Esophagus (tissue), 2 donors: ENCODE measurements around the gene NOP16. TPM values are rescaled to one million over a fixed set of nuclear protein-coding genes. Genes with fewer than 3 reads are reported as not detected.
A peak's percentile ranks its signal among the peaks of the same experiment; 100 is the strongest.

Source experiments
- H3K27ac ChIP-seq, 2 donors: one replicate each; pipeline ENCODE4 v1.5.1; 2013; ENCODE audit warnings: low read depth in 2 of 2, mild to moderate bottlenecking in 2 of 2, inconsistent platforms in 1 of 2, low read length in 1 of 2, moderate library complexity in 1 of 2
- H3K27me3 ChIP-seq, 2 donors: one replicate each; pipeline ENCODE4 v1.6.1; 2013; ENCODE audit warnings: low read length in 2 of 2, control low read depth in 1 of 2, mild to moderate bottlenecking in 1 of 2; ENCODE audit not compliant: insufficient read depth in 2 of 2, control insufficient read depth in 1 of 2
- H3K36me3 ChIP-seq, 2 donors: one replicate each; pipeline ENCODE4 v1.6.1; 2013; ENCODE audit warnings: low read length in 1 of 2; ENCODE audit not compliant: control insufficient read depth in 2 of 2, insufficient read depth in 2 of 2
- H3K4me1 ChIP-seq, 2 donors: one replicate each; pipeline ENCODE4 v1.6.1; 2013; ENCODE audit warnings: low read length in 1 of 2; ENCODE audit not compliant: control insufficient read depth in 2 of 2, insufficient read depth in 2 of 2
- H3K4me3 ChIP-seq, 2 donors: one replicate each; pipeline ENCODE4 v1.5.1; 2013; ENCODE audit warnings: low read length in 2 of 2, mild to moderate bottlenecking in 2 of 2, low read depth in 1 of 2, moderate library complexity in 1 of 2
- H3K9me3 ChIP-seq, 2 donors: one replicate each; pipeline ENCODE4 v1.6.1; 2013; ENCODE audit warnings: mild to moderate bottlenecking in 2 of 2, low read depth in 1 of 2, low read length in 1 of 2, moderate library complexity in 1 of 2; ENCODE audit not compliant: control insufficient read depth in 2 of 2, insufficient read depth in 1 of 2
- WGBS, 2 donors: extraction: QIAGEN DNeasy Blood & Tissue Kit; methylation state at CpG; one replicate each; pipeline ENCODE4 v1.1.7; 2013; 5-methylcytosine and 5-hydroxymethylcytosine counted together
- polyA plus RNA-seq, 2 donors: library from polyadenylated mRNA; stranded (reverse); fragments of 200-250 nt; gene quantifications; one replicate each; pipeline ENCODE4 v1.2.3, GENCODE V29; 2013
- donor health status: healthy with polysubstance abuse.
- donor health status: Bipolar disorder and iron deficiency.

Gene NOP16
- polyA plus RNA-seq, 2 donors, result 50.6 to 70.3 TPM

GRCh38 chr5:176381979-176382378 is 6.4 kb downstream of the NOP16 start:
- H3K36me3 ChIP-seq, result peaks cover 4 to 31% of the 10 kb centered on the region in 2 donors
- no peak overlapping the region for H3K4me3 ChIP-seq
- H3K9me3 ChIP-seq, result no peaks in the 10 kb centered on the region
- peaks cover 0 to 2% of the 10 kb centered on the region in 2 donors for H3K4me1 ChIP-seq
- peak overlapping the region; percentile 15 to 75 for H3K27ac ChIP-seq
- H3K27me3 ChIP-seq, result no peaks in the 10 kb centered on the region
- 80 to 82% methylated on average over 3 of the region's 3 CpGs for WGBS, 2 donors

DNA sequence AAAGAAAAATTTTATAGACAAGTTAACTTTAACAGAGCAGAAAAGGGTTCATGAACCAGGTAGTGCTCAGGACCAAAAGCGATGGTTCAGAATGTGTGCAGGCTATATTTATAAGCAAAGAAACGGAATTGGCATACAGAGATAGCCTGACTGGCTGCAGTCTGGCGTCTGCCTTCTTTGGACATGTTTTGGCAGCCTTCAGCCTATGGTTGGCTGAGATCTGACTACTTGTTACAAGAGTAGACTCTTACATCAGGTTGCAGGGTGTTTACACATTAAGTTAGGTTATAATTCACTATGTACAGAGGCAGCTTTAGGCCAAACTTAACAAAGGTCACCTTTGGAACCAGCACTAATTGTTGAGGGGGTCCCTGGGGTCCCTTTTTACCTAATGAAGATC is 7.0 kb downstream of the NOP16 start:
- H3K9me3 ChIP-seq, result no peaks in the 10 kb centered on the region
- H3K27me3 ChIP-seq, result no peaks in the 10 kb centered on the region
- H3K4me3 ChIP-seq, result no peak overlapping the region
- peaks cover 4 to 28% of the 10 kb centered on the region in 2 donors for H3K36me3 ChIP-seq
- H3K27ac ChIP-seq, result no peak overlapping the region
- WGBS, 2 donors, result 65 to 71% methylated on average over 3 of the region's 3 CpGs
- H3K4me1 ChIP-seq, result no peaks in the 10 kb centered on the region

- Histone ChIP-seq H3K36me3 (peaks cover 0 to 20% of the 10 kb centered on the region in 2 donors), H3K27me3 (no peaks in the 10 kb centered on the region), H3K4me1 (no peaks in the 10 kb centered on the region), H3K27ac (no peak overlapping the region), H3K4me3 (no peak overlapping the region), H3K9me3 (no peaks in the 10 kb centered on the region)
- WGBS, 2 donors, result 80 to 84% methylated on average over 3 of the region's 3 CpGs
Observed at GRCh38 chr5:176379881-176380280, 8.5 kb downstream of the NOP16 start.

DNA sequence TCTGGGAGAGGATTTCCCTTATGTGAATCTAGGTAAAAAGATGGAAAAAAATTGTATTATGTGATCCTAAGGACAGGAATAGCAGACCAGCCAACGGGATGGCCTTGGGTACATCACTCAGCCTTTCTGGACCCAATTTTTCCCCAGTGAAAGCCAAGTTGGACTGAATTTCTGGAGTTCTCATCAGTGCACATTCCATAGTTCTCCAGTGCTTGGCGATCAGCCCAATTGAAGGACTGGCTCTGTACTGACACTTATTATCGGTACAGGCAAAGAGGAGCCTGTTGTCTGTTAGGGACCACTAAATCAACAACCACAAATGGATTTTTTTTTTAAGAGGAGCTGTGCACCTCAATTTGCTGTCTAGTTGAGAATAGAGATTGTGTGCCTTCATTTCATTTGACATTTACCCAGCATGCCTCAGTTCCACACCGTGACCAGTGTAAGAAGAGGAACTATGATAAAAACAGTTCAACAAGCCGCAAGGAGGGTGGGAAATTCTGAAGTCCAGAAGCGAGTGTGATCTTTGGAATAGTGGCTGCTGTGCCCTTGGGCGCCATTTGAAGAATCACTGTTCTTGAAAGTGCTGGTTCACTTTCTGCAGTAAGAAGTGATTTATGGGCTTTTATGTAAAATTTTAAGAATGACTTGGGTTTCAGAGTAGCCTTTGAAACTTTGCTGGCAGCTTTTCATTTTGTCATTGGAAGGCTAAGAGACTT is 15.1 kb downstream of the NOP16 start:
- 72% methylated on average over 7 of the region's 7 CpGs for whole genome bisulfite sequencing, 2 donors
- Histone ChIP-seq H3K27me3 (no peaks in the 10 kb centered on the region), H3K4me3 (no peak overlapping the region), H3K36me3 (peaks cover 0 to 2% of the 10 kb centered on the region in 2 donors), H3K9me3 (no peaks in the 10 kb centered on the region), H3K4me1 (peaks cover 0 to 3% of the 10 kb centered on the region in 2 donors), H3K27ac (no peak overlapping the region)

GRCh38 chr5:176371621-176372539 is 16.5 kb downstream of the NOP16 start:
- peaks cover 0 to 5% of the 10 kb centered on the region in 2 donors for H3K36me3 ChIP-seq
- H3K4me1 ChIP-seq, result peaks cover 0 to 3% of the 10 kb centered on the region in 2 donors
- no peak overlapping the region for H3K4me3 ChIP-seq
- WGBS, 2 donors, result 90 to 92% methylated on average over 13 of the region's 13 CpGs
- H3K27ac ChIP-seq, result no peak overlapping the region
- no peaks in the 10 kb centered on the region for H3K9me3 ChIP-seq
- no peaks in the 10 kb centered on the region for H3K27me3 ChIP-seq

GRCh38 chr5:176369934-176370711 is 18.3 kb downstream of the NOP16 start:
- H3K9me3 ChIP-seq, result no peaks in the 10 kb centered on the region
- 86% methylated on average over 8 of the region's 8 CpGs for WGBS, 2 donors
- H3K4me1 ChIP-seq, result peaks cover 0 to 5% of the 10 kb centered on the region in 2 donors
- H3K36me3 ChIP-seq, result peaks cover 0 to 5% of the 10 kb centered on the region in 2 donors
- H3K27ac ChIP-seq, result no peak overlapping the region
- no peak overlapping the region for H3K4me3 ChIP-seq
- no peaks in the 10 kb centered on the region for H3K27me3 ChIP-seq

- peaks cover 0 to 5% of the 10 kb centered on the region in 2 donors for H3K36me3 ChIP-seq
- peaks cover 0 to 8% of the 10 kb centered on the region in 2 donors for H3K4me1 ChIP-seq
- no peak overlapping the region for H3K4me3 ChIP-seq
- H3K27me3 ChIP-seq, result no peaks in the 10 kb centered on the region
- H3K9me3 ChIP-seq, result no peaks in the 10 kb centered on the region
- H3K27ac ChIP-seq, result no peak overlapping the region
- WGBS, 2 donors, result 93 to 94% methylated on average over 11 to 13 of the region's 13 CpGs
Observed at GRCh38 chr5:176368726-176369125, 19.7 kb downstream of the NOP16 start.

- peak overlapping the region; percentile 65 to 80 for H3K27ac ChIP-seq
- H3K36me3 ChIP-seq, result peaks cover 0 to 5% of the 10 kb centered on the region in 2 donors
- WGBS, 2 donors, result 48 to 61% methylated on average over 37 to 38 of the region's 38 CpGs
- peaks cover 3 to 9% of the 10 kb centered on the region in 2 donors for H3K4me1 ChIP-seq
- H3K4me3 ChIP-seq, result peak overlapping the region; percentile 80 to 85
- no peaks in the 10 kb centered on the region for H3K9me3 ChIP-seq
- no peaks in the 10 kb centered on the region for H3K27me3 ChIP-seq
Observed at GRCh38 chr5:176366232-176366894, 22.0 kb downstream of the NOP16 start.
